Measurements from ENCODE around the gene PROS1.
"Not testable (repeated sequence)": the region's sequence is repeated elsewhere in the genome, so short reads cannot be mapped to it uniquely, and the experiment has no call there.

PROS1 gene

DNA sequence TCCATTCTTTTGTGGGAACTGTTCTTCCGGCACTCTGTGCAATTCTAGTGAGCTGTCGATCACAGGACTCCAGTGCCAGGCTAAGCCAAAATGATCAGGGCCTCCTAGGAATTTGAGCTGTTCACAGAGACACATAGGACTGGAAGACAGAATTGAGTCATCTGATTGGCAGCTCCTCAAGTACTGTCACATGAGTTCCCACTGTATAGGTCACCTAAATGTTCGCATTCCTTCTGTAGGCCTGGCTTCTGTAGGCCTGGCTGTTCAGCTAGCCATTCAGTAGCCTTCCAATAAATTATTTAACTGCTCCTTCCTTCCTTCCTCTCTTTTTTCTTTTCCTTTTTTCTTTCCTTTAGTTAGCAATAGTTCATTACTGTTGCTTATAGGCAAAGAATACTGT, 4.3 kb downstream of the PROS1 start:
- no peak for DNase-seq (ENCODE audit: low read depth in 2 of 2)

DNA sequence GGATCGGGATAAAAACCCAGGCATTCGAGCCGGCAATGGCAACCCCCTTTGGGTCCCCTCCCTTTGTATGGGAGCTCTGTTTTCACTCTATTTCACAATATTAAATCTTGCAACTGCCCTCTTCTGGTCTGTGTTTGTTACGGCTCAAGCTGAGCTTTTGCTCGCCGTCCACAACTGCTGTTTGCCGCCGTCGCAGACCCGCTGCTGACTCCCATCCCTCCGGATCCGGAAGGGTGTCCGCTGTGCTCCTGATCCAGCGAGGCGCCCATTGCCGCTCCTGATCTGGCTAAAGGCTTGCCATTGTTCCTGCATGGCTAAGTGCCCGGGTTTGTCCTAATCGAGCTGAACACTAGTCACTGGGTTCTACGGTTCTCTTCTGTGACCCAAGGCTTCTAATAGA, 8.6 kb downstream of the PROS1 start:
- DNase-seq (ENCODE audit: low read depth in 2 of 2), result not testable (repeated sequence)

DNA sequence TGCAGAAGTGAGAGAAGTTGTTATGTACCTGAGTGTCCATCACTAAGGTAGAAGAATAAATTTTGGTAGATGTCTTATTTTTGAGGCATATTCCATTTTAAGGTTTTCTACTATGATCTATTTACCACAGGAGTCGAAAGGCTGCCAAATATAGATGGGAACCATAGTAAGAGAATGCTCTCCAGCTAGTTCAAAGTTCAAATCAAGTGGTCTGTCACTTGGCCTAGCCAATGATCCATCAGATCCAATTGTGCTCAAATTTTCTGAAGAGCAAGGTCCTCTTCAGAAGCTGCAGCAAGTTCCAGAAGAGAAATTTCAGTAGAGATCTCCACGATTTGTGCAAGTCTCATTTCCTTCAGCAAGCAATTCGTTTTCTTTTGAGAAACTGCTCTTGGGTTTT, 10.9 kb downstream of the PROS1 start:
- no peak for DNase-seq (ENCODE audit: low read depth in 2 of 2)

DNA sequence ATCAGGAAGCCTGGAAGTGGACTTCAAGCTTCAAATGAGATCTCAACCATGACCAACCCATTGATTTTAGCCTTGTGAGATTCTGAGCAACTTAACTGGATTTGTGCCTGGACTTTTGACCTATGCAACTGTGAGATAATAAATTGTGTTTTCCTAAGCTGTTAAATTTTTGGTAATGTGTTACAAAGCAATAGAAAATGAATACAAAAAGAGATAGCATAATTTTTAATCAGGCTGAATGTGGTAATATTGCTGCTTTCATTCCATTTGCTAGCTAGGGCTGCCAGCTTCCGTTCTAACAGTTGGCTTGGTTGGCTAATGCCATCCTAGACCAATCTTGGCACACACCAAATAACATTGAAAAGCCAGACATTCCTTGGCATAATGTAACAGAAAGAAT, 12.2 kb downstream of the PROS1 start:
- no peak for DNase-seq (ENCODE audit: low read depth in 2 of 2)

DNA sequence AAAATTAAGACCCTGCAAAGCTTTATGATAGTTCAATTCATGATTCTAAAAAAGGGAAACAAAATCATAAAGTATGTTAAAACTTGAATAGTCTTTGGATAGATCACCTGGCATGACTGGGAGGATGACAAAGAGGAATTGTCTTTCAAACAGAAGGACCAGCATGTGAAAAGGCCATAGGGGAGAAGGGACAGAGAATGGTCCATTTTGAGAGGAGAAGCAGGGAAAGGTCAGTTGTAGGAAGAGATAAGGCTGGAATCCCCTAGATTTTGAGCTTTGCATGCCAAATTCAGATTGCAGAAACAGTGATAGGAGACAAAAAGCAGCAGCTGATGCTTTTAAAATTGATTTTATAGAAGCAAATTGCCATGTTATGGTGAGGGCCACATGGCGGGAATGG, 12.7 kb downstream of the PROS1 start:
- no peak for DNase-seq (ENCODE audit: low read depth in 2 of 2)

DNA sequence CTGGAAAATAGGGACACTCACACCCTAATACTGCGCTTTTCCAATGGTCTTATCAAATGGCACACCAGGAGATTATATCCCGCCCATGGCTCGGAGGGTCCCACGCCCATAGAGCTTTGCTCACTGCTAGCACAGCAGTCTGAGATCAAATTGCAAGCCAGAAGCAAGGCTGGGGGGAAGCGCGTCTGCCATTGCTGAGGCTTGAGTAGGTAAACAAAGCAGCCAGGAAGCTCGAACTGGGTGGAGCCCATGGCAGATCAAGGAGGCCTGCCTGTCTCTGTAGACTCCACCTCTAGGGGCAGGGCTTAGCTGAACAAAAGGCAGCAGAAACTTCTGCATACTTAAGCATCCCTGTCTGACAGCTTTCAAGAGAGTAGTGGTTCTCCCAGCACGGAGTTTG, 23.7 kb downstream of the PROS1 start:
- not testable (repeated sequence) for DNase-seq (ENCODE audit: low read depth in 2 of 2)

DNA sequence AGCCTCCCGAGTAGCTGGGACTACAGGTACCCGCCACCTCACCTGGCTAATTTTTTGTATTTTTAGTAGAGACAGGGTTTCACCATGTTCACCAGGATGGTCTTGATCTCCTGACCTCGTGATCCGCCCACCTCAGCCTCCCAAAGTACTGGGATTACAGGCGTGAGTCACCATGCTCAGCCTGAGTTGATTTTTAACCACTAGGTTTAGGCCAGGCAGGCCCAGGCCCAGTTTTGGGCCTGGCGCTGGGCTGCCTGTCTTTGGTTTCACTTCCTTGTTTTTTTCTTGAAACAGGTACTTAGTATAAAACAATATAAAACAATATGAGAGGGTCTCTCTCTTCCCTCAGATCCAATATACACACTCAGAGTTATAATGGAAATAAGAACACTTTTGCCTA, 36.2 kb downstream of the PROS1 start:
- DNase-seq (ENCODE audit: low read depth in 2 of 2), result not testable (repeated sequence)

DNA sequence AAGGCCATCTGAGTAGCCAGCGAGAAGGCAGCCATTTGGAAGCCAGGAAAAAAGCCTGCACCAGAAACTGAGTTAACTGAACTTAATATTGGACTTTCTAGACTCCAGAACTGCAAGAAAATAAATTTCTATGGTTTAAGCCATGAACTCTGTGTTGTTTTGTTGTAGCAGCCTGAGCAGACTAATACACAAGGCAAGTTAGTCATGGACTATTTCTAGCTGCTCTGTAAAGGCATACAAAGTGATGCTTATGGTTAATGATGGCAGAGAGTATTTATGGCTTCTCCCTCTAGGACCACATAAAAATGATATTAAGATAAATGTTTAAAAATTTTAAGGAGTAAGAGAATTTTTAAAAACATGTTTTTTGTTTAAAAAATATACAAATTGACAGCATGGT, 37.1 kb downstream of the PROS1 start:
- DNase-seq (ENCODE audit: low read depth in 2 of 2), result no peak

DNA sequence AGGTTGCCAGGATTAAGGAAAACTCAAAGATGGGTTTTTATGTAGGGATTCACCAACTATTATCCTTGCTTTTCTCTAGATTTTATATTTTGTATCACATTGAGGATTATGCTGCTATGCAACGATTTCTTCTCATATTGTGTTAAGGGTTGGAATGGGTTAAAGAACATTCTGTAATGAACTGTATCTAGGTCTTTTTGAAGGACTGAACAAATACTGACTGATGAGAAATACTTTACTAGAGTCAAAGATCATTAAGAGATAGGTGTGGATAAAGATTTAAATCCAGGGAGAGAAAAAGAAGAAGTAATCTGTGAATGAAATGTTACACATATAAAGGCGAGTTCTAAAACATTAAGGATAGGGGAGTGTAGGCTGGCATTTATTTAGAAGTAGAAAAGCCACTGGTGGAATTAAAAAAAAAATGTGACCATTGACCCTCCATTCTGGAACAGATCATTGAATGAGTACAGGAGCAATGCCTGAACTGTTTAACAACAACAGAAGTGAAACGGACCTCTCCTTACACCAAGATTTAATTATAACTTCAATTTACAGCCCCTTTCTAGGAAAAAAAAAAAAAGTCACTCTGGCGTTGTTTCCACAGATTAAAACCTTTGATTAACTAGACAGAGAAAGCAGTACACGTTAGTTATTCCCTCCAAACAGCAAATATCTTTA, 39.2 kb downstream of the PROS1 start:
- DNase-seq (ENCODE audit: low read depth in 2 of 2), result no peak

DNA sequence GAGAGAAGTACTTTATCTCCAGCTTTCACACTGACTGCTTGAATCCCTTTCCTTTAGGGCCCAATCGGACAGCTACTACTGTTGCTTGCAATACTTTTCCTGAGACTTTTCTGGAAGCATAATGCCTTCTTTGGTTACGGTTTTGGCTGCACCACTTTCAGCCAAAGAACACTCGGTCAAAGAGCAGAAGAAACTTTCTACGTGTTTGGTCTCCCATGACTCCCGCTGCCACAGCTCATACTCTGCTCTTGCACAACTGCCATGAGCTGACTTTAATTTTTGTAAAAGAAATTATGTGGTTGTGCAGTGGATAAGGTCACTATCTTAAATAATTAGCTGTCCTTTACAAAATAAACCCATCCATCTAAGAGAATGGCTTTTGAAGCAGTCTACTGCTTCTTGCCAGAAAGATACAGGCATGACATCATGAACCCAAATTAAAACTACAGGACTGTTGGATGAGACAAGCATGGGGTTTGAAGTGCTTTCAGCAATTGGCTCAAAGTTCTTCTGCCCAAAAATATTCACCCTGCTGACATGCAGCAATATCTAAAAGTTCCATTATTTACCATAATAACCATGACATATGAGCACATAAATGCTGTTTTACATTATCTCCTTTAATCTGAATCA, 42.0 kb downstream of the PROS1 start:
- no peak for DNase-seq (ENCODE audit: low read depth in 2 of 2)

DNA sequence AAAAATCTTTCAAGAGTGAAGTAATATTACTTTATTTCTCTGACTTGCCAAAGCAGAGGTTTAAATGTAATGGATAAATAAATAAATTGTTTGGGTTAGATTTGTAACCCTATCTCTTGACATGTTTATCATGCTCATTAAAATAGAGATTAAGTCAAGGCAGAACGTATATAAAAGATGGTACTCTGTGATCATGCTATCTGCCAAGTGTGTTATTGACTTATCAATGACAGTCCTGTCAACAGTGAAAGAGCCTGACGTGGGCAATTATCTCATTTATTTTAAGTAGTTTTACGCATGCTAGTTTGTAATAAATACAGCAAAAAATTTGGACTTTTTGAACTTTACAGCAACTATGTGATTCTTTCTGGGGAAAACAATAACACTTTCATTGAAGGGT, 43.7 kb downstream of the PROS1 start:
- no peak for DNase-seq (ENCODE audit: low read depth in 2 of 2)

DNA sequence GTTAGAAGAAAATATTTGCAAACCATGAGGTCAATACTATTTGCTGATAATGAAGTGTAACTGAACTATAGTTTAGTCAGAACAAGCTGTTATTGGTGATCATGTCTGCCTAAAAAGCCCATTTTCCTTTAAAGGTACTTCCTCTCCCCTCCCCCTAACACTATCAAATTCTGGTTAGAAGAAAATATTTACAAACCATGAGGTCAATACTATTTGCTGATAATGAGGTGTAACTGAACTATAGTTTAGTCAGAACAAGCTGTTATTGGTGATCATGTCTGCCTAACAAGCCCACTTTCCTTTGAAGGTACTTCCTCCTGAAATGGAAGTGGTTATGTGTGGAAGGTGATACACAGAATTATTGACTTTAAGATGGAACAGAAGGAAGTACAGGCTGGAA, 46.9 kb downstream of the PROS1 start:
- DNase-seq (ENCODE audit: low read depth in 2 of 2), result no peak

DNA sequence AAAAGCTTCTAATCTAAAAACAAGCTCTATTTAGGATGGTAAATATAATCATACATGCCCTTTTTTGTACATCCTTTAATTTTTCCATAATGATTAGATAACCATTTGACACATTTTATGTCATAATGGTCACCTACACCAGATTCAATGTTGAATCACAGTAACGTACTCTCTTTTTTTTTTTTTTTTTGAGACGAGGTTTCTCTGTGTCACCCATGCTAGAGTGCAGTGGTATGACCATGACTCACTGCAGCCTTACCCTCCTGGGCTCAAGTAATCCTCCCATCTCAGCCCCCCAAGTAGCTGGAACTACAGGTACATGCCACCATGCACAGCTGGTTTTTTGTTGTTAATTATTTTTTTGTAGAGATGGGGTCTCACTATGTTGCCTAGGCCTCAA, 49.2 kb downstream of the PROS1 start:
- DNase-seq (ENCODE audit: low read depth in 2 of 2), result no peak

DNA sequence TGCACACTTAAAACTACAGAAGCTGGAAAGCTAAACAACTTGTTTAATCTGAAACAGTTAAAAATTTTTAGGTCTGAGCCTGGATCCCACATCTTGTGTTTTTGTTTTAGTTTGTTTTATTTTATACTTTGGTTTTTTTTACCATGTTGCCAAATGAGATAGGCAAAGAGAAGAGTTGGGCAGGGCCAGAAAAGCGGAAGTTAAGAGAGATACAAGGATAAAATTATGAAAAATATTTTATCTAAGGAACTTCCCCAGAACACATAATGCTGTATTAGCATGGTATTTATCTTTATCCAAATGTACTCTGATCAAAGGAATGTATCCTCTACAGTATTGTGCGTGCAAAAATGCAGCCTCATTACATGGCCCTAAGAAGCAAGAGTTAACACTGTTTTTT, 50.7 kb downstream of the PROS1 start:
- DNase-seq (ENCODE audit: low read depth in 2 of 2), result no peak

DNA sequence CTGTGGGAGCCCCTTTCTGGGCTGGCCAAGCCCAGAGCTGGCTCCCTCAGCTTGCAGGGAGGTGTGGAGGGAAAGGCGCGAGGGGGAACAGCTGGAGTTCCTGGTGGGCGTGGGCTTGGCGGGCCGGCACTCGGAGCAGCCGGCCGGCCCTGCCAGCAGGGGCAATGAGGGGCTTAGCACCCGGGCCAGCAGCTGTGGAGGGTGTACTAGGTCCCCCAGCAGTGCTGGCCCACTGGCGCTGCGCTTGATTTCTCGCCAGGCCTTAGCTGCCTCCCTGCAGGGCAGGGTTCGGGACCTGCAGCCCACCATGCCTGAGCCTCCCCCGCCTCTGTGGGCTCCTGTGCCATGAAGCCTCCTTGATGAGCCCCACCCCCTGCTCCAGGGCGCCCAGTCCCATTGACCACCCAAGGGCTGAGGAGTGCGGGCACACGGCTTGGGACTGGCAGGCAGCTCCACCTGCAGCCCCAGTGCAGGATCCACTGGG, 56.1 kb downstream of the PROS1 start:
- not testable (repeated sequence) for DNase-seq (ENCODE audit: low read depth in 2 of 2)

DNA sequence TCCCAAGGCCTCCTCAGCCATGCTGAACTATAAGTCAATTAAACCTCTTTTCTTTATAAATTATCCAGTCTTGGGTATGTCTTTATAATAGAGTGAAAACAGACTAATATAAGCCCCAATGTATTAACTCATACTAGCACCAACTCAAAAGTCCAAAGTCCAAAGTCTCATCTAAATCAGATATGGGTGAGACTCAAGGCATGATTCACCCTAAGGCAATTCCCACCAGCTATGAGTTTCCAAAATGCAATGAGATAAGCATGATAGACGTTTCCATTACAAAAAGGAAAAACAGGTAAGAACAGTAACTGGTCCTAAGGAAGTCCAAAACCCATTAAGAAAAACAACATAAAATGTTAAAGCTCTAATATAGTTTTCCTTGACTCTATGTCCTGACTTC, 60.1 kb downstream of the PROS1 start:
- DNase-seq (ENCODE audit: low read depth in 2 of 2), result not testable (repeated sequence)

DNA sequence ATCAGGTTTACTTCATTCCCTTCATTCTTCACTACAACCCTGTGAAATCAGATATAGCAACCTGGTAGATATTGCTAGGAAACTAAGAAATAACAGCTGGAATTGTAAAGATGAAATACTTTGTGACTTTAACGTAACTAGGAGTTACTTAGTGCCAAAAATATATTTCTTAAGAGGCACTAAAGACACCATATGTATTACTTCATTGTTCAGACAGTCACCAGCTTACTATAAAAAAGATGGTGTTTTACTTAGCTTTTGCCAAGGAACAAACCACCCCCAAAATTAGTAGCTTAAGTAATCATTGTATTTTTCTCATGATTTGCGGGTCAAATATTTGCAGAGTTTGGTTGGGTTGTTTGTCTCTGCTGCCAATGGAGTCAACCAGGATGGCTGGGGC, 62.5 kb downstream of the PROS1 start:
- DNase-seq (ENCODE audit: low read depth in 2 of 2), result no peak

DNA sequence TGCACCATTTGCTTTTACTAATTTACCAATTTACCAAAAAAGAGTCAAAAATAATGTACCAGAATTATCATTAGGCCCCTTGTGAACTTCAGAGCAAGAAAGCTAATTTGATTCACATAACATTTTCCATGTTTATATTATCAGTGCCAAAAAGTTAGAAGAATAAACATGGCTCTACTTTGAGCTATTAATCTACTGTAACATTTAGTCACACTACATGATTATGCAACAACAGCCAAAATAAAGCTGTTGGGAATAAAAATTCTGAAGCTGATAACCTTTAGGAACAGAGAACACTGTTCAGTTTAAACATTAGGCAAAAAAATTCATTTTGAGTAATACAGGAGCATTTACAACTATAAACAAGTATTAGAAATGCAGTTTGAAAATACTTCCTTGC, 63.6 kb downstream of the PROS1 start:
- DNase-seq (ENCODE audit: low read depth in 2 of 2), result no peak

DNA sequence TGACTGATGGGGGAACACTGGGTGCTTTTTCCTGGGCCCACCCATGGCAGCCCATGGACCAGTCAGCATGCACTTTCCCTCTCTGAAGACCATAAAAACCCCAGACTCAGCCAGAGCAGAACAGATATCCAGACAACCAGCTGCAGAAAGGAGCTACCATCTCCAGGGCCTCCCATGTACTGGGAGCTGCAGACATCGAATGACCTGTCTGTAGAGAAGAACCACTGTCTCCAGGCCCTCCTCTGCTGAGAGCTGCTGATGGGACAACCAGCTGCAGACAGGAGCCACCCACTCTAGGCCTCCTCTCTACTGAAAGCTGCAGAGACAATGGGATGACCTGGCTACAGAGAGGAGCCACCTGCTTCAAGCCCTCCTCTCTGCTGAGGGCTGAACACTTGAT, 66.6 kb downstream of the PROS1 start:
- no peak for DNase-seq (ENCODE audit: low read depth in 2 of 2)

DNA sequence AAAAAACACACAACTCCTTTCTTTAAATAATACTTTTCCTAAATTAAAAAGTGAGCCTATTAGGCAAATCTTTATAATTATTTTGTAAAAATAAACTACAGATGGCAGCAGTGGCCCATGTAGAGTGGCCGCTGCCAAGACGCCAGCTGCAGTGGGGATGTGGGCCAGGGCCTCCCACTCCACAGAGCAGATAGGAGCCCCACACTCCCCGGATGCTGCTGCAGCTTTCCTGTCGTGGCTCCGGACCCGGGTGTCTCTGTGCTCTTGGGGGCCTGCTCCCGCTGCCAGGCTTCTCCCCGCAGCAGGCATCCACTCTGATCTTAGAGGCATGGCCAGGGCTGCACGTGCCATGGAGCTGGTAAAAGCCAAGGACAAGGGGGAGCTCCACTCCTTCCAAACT, 67.5 kb downstream of the PROS1 start:
- DNase-seq (ENCODE audit: low read depth in 2 of 2), result no peak

DNA sequence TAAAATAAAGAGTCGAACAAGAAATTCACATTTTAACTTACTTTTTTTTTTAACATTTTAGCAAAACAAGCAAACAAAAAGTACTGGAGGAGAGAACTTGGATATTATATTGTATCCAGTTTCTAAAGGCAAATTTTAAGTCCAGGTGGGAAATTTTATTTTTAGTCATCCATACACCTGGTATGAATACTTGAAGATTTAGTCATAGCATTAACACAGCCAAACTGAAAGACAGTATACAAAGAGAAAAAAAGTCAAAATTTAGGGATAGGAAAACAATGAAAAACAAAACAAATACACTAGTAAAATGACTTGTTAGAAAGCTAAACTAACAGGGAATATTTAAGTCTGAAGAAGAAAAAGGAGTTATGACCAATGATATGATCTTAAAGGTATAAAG, 69.1 kb downstream of the PROS1 start:
- no peak for DNase-seq (ENCODE audit: low read depth in 2 of 2)

DNA sequence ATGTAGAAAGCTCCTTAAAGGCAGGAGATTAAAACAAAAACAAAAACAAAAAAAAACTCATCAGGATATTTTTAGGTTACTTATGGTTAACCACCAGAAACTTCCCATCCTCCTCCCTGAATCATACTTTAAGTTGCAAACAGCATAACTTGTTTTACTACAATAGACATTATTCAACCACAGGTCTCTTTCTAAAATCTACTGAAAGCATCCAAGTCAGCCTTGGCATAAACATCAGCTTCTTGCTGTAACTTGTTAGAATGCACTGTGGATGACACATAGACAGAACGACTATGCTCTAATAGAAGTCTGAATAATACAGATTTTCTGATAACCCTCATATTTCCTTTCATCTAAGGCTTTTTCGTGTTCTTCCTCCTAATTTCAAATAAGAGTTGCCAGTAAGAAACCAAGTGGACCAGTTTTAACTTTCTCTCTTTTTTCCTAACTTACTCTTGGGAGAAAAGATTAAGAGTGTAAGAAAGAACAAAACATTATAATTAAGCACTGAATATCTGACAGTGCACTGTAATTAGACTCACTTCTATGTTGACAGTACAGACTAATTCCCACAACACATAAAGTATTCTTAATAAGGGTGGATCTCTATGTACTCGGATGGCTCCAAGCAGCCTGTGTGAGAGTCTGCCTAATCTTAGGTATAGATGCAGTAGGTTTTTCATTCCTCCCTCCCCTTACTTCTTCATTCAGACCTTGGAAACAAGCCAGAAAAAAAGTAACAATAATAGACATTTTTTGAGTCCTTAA, 95.3 kb downstream of the PROS1 start:
- DNase-seq (ENCODE audit: low read depth in 2 of 2), result not testable (repeated sequence)

DNA sequence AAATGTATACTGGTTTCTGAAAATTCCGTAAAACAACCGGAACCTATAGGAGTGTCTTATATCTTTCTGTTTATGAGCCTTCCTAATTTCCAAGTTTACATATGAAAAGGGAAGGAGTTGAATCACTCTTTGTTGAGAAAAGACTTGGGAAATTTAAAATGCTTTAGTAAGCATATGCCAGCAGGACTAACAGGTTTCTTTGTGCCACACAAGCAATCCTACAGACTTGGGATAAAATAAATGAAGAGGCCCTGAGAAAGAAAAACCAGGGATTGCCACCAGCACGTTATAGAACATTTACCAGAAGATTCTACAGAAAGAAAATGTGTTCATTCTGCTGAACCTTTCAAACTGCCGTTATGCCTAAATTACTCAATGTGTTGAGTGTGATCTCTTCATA, 96.3 kb downstream of the PROS1 start:
- not testable (repeated sequence) for DNase-seq (ENCODE audit: low read depth in 2 of 2)

All from stimulated activated CD8-positive, alpha-beta memory T cell treated with anti-CD3 and anti-CD28 coated beads, Interleukin-2, amount 100 ng/mL, for 48 hours (primary cell).